HepG2 (cell line): ENCODE results near the gene SFMBT1. TPM values are rescaled to one million over a fixed set of nuclear protein-coding genes. Genes with fewer than 3 reads are reported as not detected.

Source experiments
- ATAC-seq: fragments of 200-7000 bp; cut with Tn5 transposase; 3 replicates; pipeline ENCODE4 v1.9.1; 2020; ENCODE audit warnings: mild to moderate bottlenecking, moderate library complexity
- BruUV-seq: library from RNA; stranded (reverse); fragments of 400-500 nt; replicated peaks from 2 replicates; lab custom pipeline; 2021; lab: Mats Ljungman, UMichigan
- CTCF ChIA-PET: fragments of 300-600 bp; formaldehyde crosslinking; extraction: SDS; loops from one replicate; lab custom pipeline; 2021; ENCODE audit warnings: low total read pairs, inconsistent platforms, low intra/inter-chr PET ratio; lab: Yijun Ruan, JAX
- POLR2A ChIA-PET: fragments of 350-600 bp; sonication (Branson Sonifier 250); formaldehyde crosslinking; loops from one replicate; lab custom pipeline; 2020; ENCODE audit warnings: antibody characterized with exemption, inconsistent platforms; lab: Yijun Ruan, JAX
- DNase-seq: peaks from one replicate; pipeline ENCODE4 v3.0.0-alpha.2; 2015; ENCODE audit warnings: low spot score
- FAIRE-seq: peaks from 3 replicates; lab custom pipeline; 2011; peaks lifted over from hg19 to GRCh38; lab: Jason Lieb, UNC
- H2AFZ ChIP-seq: one replicate; pipeline ENCODE4 v1.6.1; 2011; ENCODE audit warnings: low read length, inconsistent platforms
- H3K27ac ChIP-seq: fragments of 300-600 bp; 3 replicates; pipeline ENCODE4 v1.8.0; 2011; ENCODE audit warnings: mixed run types, mild to moderate bottlenecking, mixed read lengths, low read length, inconsistent platforms; ENCODE audit not compliant: insufficient read depth; ENCODE audit errors: extremely low read length
- H3K27me3 ChIP-seq, 2 experiments: fragments of 200-600 bp in 1 of 2; 2 replicates in 1 of 2; 3 replicates in 1 of 2; pipeline versions ENCODE4 v1.6.0 to v1.8.0; 2011; ENCODE audit warnings: low read length in 2 of 2, mild to moderate bottlenecking in 2 of 2, moderate library complexity in 2 of 2, inconsistent platforms in 1 of 2; ENCODE audit not compliant: insufficient read depth in 2 of 2, control insufficient read depth in 1 of 2
- H3K36me3 ChIP-seq, 2 experiments: fragments of 200-600 bp in 1 of 2; replicated peaks in 1 of 2; 2 replicates in 1 of 2; 3 replicates in 1 of 2; pipeline versions ENCODE4 v1.5.1 to v1.8.0; 2011; ENCODE audit warnings: low read length in 2 of 2, inconsistent platforms in 1 of 2; ENCODE audit not compliant: insufficient read depth in 2 of 2, control insufficient read depth in 1 of 2
- H3K4me1 ChIP-seq: 2 replicates; pipeline ENCODE4 v1.5.1; 2012; ENCODE audit warnings: low read length, inconsistent platforms; ENCODE audit not compliant: insufficient read depth
- H3K4me2 ChIP-seq: 2 replicates; pipeline ENCODE4 v1.6.0; 2011; ENCODE audit warnings: low read depth, low read length, inconsistent platforms
- H3K4me3 ChIP-seq, 3 experiments: fragments of 200-600 bp in 1 of 3; sonication (generic), shearing (Covaris generic) in 1 of 3; replicated peaks in 1 of 3; 2 replicates each; pipeline ENCODE4 v1.5.1; 2011 to 2016; ENCODE audit warnings: low read length in 3 of 3, inconsistent platforms in 2 of 3, low read depth in 2 of 3, mild to moderate bottlenecking in 2 of 3, control low read depth in 1 of 3, mixed read lengths in 1 of 3; ENCODE audit not compliant: insufficient read depth in 1 of 3
- H3K79me2 ChIP-seq: one replicate; pipeline ENCODE4 v1.6.1; 2011; ENCODE audit warnings: low read length, inconsistent platforms; ENCODE audit not compliant: insufficient read depth
- H3K9ac ChIP-seq: 2 replicates; pipeline ENCODE4 v1.6.0; 2011; ENCODE audit warnings: mild to moderate bottlenecking, low read depth, low read length, inconsistent platforms; ENCODE audit not compliant: insufficient read depth
- H3K9me3 ChIP-seq: 2 replicates; pipeline ENCODE4 v1.5.1; 2012; ENCODE audit warnings: mild to moderate bottlenecking, low read length
- H4K20me1 ChIP-seq: 2 replicates; pipeline ENCODE4 v1.6.0; 2011; ENCODE audit warnings: inconsistent platforms, mild to moderate bottlenecking, low read length, moderate library complexity; ENCODE audit not compliant: insufficient read depth
- AGO2 ChIP-seq: fragments of 200-400 bp; formaldehyde crosslinking; optimal IDR thresholded peaks from 2 replicates; pipeline ENCODE3; 2017; ENCODE audit warnings: mild to moderate bottlenecking, low read depth, low read length, moderate library complexity
- MXD4 ChIP-seq: IDR thresholded peaks from 2 replicates; pipeline ENCODE4 v1.6.1; 2016; ENCODE audit warnings: mild to moderate bottlenecking, missing biosample characterization, missing genetic modification reagents
- MXI1 ChIP-seq: IDR thresholded peaks from 3 replicates; pipeline ENCODE4 v1.6.1; 2012; ENCODE audit warnings: low read depth, low read length, inconsistent platforms, borderline replicate concordance
- POLR2A ChIP-seq, 2 experiments: IDR thresholded peaks; 2 replicates each; pipeline ENCODE4 v1.6.1; 2011; ENCODE audit warnings: low read depth in 2 of 2, low read length in 2 of 2, mild to moderate bottlenecking in 1 of 2, moderate library complexity in 1 of 2; ENCODE audit not compliant: insufficient read depth in 1 of 2
- RFX5 ChIP-seq: IDR thresholded peaks from 2 replicates; pipeline ENCODE4 v1.6.1; 2011; ENCODE audit warnings: low read depth, low read length, improper control_type of control experiment
- SMAD1 ChIP-seq: sonication (generic); formaldehyde crosslinking; IDR thresholded peaks from 2 replicates; pipeline ENCODE4 v1.4.0; 2020; ENCODE audit warnings: missing genetic modification reagents, low read depth, mild to moderate bottlenecking, borderline replicate concordance
- UBTF ChIP-seq: sonication (generic); formaldehyde crosslinking; IDR thresholded peaks from 2 replicates; pipeline ENCODE4 v1.4.0; 2020; ENCODE audit warnings: mild to moderate bottlenecking, missing genetic modification reagents
- ZNF30 ChIP-seq: sonication (generic); formaldehyde crosslinking; IDR thresholded peaks from 2 replicates; pipeline ENCODE4 v1.5.0; 2020; ENCODE audit warnings: mild to moderate bottlenecking, missing genetic modification reagents
- ZNF777 ChIP-seq: sonication (generic); formaldehyde crosslinking; IDR thresholded peaks from 2 replicates; pipeline ENCODE4 v1.4.0; 2020; ENCODE audit warnings: missing genetic modification reagents
- WGBS: methylation state at CpG from one replicate; pipeline ENCODE4 v1.1.6; 2017; ENCODE audit warnings: low lambda C conversion rate; 5-methylcytosine and 5-hydroxymethylcytosine counted together
- in situ Hi-C: cut with HindIII; loops from 2 replicates; pipeline ENCODE4 v1.10.0; 2017; ENCODE audit warnings: low pct_unique_long_range_greater_than_20kb; ENCODE audit not compliant: extremely low pct_ligation_motif_present
- intact Hi-C: fragments of 100-400 bp; cut with micrococcal nuclease; formaldehyde crosslinking; loops from one replicate; pipeline ENCODE4 v1.10.0; 2022; ENCODE audit not compliant: unreplicated experiment
- polyA plus RNA-seq, 8 experiments: library from polyadenylated mRNA; depleted of rRNA in 3 of 8; stranded (reverse) in 7 of 8; unstranded in 1 of 8; fragments of >200 nt; fragmentation: Illumina TruSeq in 4 of 8; extraction: Trizol in 4 of 8; gene quantifications; 2 replicates each; pipeline versions ENCODE4 v1.2.1 to v1.2.3, GENCODE V29; 2011 to 2016; ENCODE audit warnings: low read depth in 4 of 8, missing spikeins in 1 of 8, mixed read lengths in 1 of 8; ENCODE audit not compliant: insufficient read depth in 1 of 8
- total RNA-seq, 5 experiments: library from RNA; depleted of rRNA; stranded (reverse); fragments of >200 nt; fragmentation: Illumina TruSeq; extraction: Trizol; gene quantifications; 2 replicates each; pipeline ENCODE4 v1.2.3, GENCODE V29; 2016; ENCODE audit warnings: low read depth in 1 of 5
- TF ChIP-seq, protein P1 (sequence below): sonication (generic); formaldehyde crosslinking; IDR thresholded peaks from 2 replicates; pipeline ENCODE4 v1.5.0; 2020; ENCODE audit warnings: mild to moderate bottlenecking, missing genetic modification reagents, borderline replicate concordance
- TF ChIP-seq, protein P2 (sequence below): sonication (generic); formaldehyde crosslinking; IDR thresholded peaks from 2 replicates; pipeline ENCODE4 v1.5.1; 2020; ENCODE audit warnings: missing genetic modification reagents, mild to moderate bottlenecking, borderline replicate concordance
- TF ChIP-seq, protein P3 (sequence below): IDR thresholded peaks from 2 replicates; pipeline ENCODE4 v1.6.1; 2016; ENCODE audit warnings: missing compliant biosample characterization, missing genetic modification reagents, borderline replicate concordance

SFMBT1 gene
- total and polyA plus RNA-seq, 2 of the 13 experiments (the other 11 are each of a cell fraction or from before 2014, with no cell fraction given) = 3.8 to 12.8 TPM

DNA sequence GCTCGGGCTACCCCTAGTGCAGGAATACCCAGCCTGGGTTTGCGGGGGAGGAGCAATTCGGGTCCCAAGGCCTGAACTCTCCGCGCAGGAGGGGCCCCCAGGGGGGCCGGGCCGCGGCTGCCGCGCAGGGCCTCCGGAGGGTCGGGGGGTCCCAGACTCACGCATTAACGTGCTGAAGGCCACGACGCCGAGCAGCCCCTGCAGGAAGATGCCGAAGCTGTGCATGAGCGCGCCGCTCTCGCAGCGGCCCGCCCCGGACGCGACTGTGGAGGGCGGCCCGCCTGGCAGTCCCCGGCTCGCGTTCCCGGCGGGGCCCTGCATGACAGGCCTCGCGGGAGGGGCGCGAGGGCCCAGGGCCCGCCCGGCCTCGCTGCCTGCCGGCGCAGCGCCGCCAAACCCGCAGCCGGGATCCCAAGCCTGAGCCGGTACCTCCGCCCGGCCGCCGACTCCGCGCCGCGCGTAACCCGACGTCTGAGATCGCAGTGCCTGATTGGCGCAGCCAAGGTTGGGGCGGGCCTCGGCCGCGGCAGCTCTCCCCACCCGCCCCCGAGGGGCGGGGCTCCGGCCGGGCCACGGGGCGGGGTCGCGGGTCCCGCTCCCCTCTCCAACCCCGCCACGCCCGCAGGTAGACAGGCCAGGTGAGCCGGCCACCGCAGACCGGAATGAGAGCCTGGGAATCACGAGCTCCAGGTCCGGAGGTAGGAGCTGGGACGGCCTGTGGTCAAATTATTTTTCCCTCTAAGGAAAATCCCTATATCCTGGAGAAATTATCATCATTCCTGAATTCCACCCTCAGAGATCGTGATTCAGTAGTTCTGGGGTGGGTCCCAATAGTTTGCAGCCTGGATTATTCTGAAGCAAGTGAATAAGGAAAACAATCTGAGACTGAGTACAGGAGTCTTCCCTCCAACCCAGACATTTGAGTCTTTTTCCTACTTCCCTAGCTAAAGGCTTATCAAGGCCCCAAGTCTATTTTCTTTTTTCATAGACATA, 148.4 kb downstream of the SFMBT1 start, which contains the start of gene STIMATE:
Gene STIMATE (minus strand): TSS at position 419 of the 993 bp plus-strand sequence. CDS start 98 bp downstream, at position 321.
- ATAC-seq = peak; percentile 94
- TF ChIP-seq, protein P1, sequence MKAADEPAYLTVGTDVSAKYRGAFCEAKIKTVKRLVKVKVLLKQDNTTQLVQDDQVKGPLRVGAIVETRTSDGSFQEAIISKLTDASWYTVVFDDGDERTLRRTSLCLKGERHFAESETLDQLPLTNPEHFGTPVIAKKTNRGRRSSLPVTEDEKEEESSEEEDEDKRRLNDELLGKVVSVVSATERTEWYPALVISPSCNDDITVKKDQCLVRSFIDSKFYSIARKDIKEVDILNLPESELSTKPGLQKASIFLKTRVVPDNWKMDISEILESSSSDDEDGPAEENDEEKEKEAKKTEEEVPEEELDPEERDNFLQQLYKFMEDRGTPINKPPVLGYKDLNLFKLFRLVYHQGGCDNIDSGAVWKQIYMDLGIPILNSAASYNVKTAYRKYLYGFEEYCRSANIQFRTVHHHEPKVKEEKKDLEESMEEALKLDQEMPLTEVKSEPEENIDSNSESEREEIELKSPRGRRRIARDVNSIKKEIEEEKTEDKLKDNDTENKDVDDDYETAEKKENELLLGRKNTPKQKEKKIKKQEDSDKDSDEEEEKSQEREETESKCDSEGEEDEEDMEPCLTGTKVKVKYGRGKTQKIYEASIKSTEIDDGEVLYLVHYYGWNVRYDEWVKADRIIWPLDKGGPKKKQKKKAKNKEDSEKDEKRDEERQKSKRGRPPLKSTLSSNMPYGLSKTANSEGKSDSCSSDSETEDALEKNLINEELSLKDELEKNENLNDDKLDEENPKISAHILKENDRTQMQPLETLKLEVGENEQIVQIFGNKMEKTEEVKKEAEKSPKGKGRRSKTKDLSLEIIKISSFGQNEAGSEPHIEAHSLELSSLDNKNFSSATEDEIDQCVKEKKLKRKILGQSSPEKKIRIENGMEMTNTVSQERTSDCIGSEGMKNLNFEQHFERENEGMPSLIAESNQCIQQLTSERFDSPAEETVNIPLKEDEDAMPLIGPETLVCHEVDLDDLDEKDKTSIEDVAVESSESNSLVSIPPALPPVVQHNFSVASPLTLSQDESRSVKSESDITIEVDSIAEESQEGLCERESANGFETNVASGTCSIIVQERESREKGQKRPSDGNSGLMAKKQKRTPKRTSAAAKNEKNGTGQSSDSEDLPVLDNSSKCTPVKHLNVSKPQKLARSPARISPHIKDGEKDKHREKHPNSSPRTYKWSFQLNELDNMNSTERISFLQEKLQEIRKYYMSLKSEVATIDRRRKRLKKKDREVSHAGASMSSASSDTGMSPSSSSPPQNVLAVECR = peak; percentile 49; the same call in 1 of the 2 replicates
- TF ChIP-seq MXD4 (no peak), AGO2 (peak; percentile 56), UBTF (CRISPR knock-in tag) (peak; percentile 64; the same call in 1 of the 2 replicates), ZNF30 (CRISPR knock-in tag) (no peak), SMAD1 (CRISPR knock-in tag) (0 out of 2 replicates have a peak, but pooled peaks have one; percentile 28), RFX5 (0 out of 2 replicates have a peak, but pooled peaks have one; percentile 28), ZNF777 (CRISPR knock-in tag) (0 out of 2 replicates have a peak, but pooled peaks have one; percentile 15), MXI1 (peak; percentile 54; the same call in 1 of the 3 replicates), POLR2A (IDR thresholded peaks at IDR 0.05; ENCODE audit: insufficient read depth in 1 of 2, low read depth in 2 of 2, low read length in 2 of 2) (peak in 1 of 2 experiments; percentile 66; a peak in 2 of 4 replicates)
- TF ChIP-seq, protein P2, sequence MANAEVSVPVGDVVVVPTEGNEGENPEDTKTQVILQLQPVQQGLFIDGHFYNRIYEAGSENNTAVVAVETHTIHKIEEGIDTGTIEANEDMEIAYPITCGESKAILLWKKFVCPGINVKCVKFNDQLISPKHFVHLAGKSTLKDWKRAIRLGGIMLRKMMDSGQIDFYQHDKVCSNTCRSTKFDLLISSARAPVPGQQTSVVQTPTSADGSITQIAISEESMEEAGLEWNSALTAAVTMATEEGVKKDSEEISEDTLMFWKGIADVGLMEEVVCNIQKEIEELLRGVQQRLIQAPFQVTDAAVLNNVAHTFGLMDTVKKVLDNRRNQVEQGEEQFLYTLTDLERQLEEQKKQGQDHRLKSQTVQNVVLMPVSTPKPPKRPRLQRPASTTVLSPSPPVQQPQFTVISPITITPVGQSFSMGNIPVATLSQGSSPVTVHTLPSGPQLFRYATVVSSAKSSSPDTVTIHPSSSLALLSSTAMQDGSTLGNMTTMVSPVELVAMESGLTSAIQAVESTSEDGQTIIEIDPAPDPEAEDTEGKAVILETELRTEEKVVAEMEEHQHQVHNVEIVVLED (CRISPR knock-in tag) = peak; percentile 80
- TF ChIP-seq, protein P3, sequence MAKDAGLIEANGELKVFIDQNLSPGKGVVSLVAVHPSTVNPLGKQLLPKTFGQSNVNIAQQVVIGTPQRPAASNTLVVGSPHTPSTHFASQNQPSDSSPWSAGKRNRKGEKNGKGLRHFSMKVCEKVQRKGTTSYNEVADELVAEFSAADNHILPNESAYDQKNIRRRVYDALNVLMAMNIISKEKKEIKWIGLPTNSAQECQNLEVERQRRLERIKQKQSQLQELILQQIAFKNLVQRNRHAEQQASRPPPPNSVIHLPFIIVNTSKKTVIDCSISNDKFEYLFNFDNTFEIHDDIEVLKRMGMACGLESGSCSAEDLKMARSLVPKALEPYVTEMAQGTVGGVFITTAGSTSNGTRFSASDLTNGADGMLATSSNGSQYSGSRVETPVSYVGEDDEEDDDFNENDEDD = peak; percentile 43; the same call in 1 of the 2 replicates

More for the DNA sequence above, 148.4 kb downstream of the SFMBT1 start, which contains the start of gene STIMATE:
- intact Hi-C loops (no loop called here), in situ Hi-C loops (no loop called here)
- no peaks in the 10 kb centered on the region for H3K36me3 ChIP-seq
- peak within 1 kb of the TSS; percentile 72 for H3K9ac ChIP-seq
- no peaks in the 10 kb centered on the region for H3K27me3 ChIP-seq
- no peak within 1 kb of the TSS for H2AFZ ChIP-seq
- H3K4me3 ChIP-seq = peak within 1 kb of the TSS; percentile 66 to 84 (median 82)
- no peaks in the 10 kb centered on the region for H3K9me3 ChIP-seq
- DNase-seq (peak; percentile 61), FAIRE-seq (peak; percentile 44)
- WGBS = 3% methylated on average over 23 of the region's 85 CpGs
- ChIA-PET CTCF (no interaction called here), POLR2A (interaction anchor here (0.9 to 1.4 kb wide), 3 partner anchors 53 to 127 kb away, joined by 3 to 4 read pairs (median 3); partner anchors contain the start of gene NEK4)
- H3K4me1 ChIP-seq = peaks cover 51% of the 10 kb centered on the region
- H3K27ac ChIP-seq = no peak within 1 kb of the TSS
- no TSS peak for BruUV-seq
- peaks cover 11% of the 10 kb centered on the region for H3K79me2 ChIP-seq
- peak within 1 kb of the TSS; percentile 100 for H3K4me2 ChIP-seq
- no peaks in the 10 kb centered on the region for H4K20me1 ChIP-seq
